Gastrocnemius medialis (tissue), 4 donors: Measurements from ENCODE around the gene TRIM25.

ENCODE experiments used
- CTCF ChIP-seq, 5 experiments: fragments of 450-650 bp in 3 of 5; fragments of 200-600 bp in 2 of 5; sonication (generic) in 2 of 5; IDR thresholded peaks in 4 of 5; conservative IDR thresholded peaks in 1 of 5; 1 replicate in 4 of 5; 2 replicates in 1 of 5; pipeline ENCODE4 v1.5.1; 2016 to 2019; ENCODE audit warnings: antibody characterized with exemption in 5 of 5, mild to moderate bottlenecking in 3 of 5, moderate library complexity in 3 of 5
- POLR2A ChIP-seq, 2 donors: fragments of 450-650 bp; IDR thresholded peaks; one replicate each; pipeline ENCODE4 v1.6.1; 2017; ENCODE audit warnings: antibody characterized with exemption in 2 of 2, mild to moderate bottlenecking in 2 of 2, moderate library complexity in 2 of 2

GRCh38 chr17:56887105-56887504 is 26.7 kb downstream of the TRIM25 start:
- TF ChIP-seq POLR2A (IDR thresholded peaks at IDR 0.05), result no peak
- no peak for TF ChIP-seq CTCF (IDR thresholded peaks at IDR 0.05 in 4 of 5, conservative IDR thresholded peaks at IDR 0.05 in 1 of 5)
